HCT116 (cell line): ENCODE data around the gene PRKG2. TPM values are rescaled to one million over a fixed set of nuclear protein-coding genes. Genes with fewer than 3 reads are reported as not detected.

Experiments
- ATAC-seq: fragments of 200-7000 bp; cut with Tn5 transposase; 2 replicates; pipeline ENCODE4 v1.9.1; 2020; ENCODE audit warnings: mild to moderate bottlenecking, moderate library complexity
- BruUV-seq: library from RNA; stranded (reverse); fragments of 400-500 nt; replicated peaks from 2 replicates; lab custom pipeline; 2021; lab: Mats Ljungman, UMichigan
- CTCF ChIA-PET: fragments of 300-600 bp; sonication (Branson Sonifier 250); formaldehyde crosslinking; loops from one replicate; lab custom pipeline; 2021; ENCODE audit warnings: antibody characterized with exemption; lab: Charles Lee
- POLR2A ChIA-PET: fragments of 300-600, 350-600 bp; sonication (Branson Sonifier 250); formaldehyde crosslinking; loops from one replicate; lab custom pipeline; 2021; ENCODE audit warnings: antibody characterized with exemption; lab: Charles Lee
- RAD21 ChIA-PET, 2 experiments: fragments of 300-600 bp; sonication (Branson Sonifier 250); formaldehyde crosslinking; loops; one replicate each; lab custom pipeline; 2023; ENCODE audit warnings: low total read pairs in 2 of 2; ENCODE audit not compliant: uncharacterized antibody in 2 of 2, unreplicated experiment in 2 of 2, low non-redundant PET in 1 of 2; lab: Charles Lee
- DNase-seq: peaks from one replicate; pipeline ENCODE4 v3.0.0-alpha.2; 2010; ENCODE audit warnings: low read depth, low spot score
- H2AFZ ChIP-seq: fragments of 200-600 bp; shearing (Covaris generic), sonication (generic); 2 replicates; pipeline ENCODE4 v1.6.1; 2017; ENCODE audit warnings: low read depth, mixed run types, mixed read lengths, antibody characterized with exemption, low read length; ENCODE audit not compliant: poor library complexity, severe bottlenecking
- H3K27ac ChIP-seq: 2 replicates; pipeline ENCODE4 v1.5.1; 2012; ENCODE audit warnings: low read depth, low read length
- H3K27me3 ChIP-seq: fragments of 200-600 bp; sonication (generic); 2 replicates; pipeline ENCODE4 v1.6.1; 2016; ENCODE audit warnings: mixed run types, low read length, mixed read lengths; ENCODE audit not compliant: insufficient read depth
- H3K36me3 ChIP-seq, 2 experiments: fragments of 200-500 bp in 1 of 2; fragments of 200-600 bp in 1 of 2; sonication (Bioruptor generic) in 1 of 2; sonication (generic) in 1 of 2; 2 replicates each; pipeline versions ENCODE4 v1.5.1 to v1.6.1; 2014 to 2016; ENCODE audit warnings: low read length in 2 of 2, inconsistent platforms in 1 of 2, mixed read lengths in 1 of 2, mixed run types in 1 of 2; ENCODE audit not compliant: insufficient read depth in 2 of 2, control insufficient read depth in 1 of 2
- H3K4me1 ChIP-seq, 2 experiments: fragments of 200-600 bp in 1 of 2; sonication (generic) in 1 of 2; 2 replicates each; pipeline versions ENCODE4 v1.5.1 to v1.6.1; 2012 to 2017; ENCODE audit warnings: low read length in 2 of 2, inconsistent platforms in 1 of 2, mild to moderate bottlenecking in 1 of 2, mixed read lengths in 1 of 2, mixed run types in 1 of 2, moderate library complexity in 1 of 2; ENCODE audit not compliant: insufficient read depth in 2 of 2, control insufficient read depth in 1 of 2
- H3K4me2 ChIP-seq: fragments of 200-600 bp; sonication (generic); 2 replicates; pipeline ENCODE4 v1.6.1; 2017; ENCODE audit warnings: mixed run types, low read length, mixed read lengths
- H3K4me3 ChIP-seq, 2 experiments: fragments of 200-600 bp in 1 of 2; sonication (generic) in 1 of 2; replicated peaks in 1 of 2; 2 replicates each; pipeline ENCODE4 v1.5.1; 2011 to 2016; ENCODE audit warnings: low read length in 2 of 2, control low read depth in 1 of 2, low read depth in 1 of 2, mild to moderate bottlenecking in 1 of 2, mixed read lengths in 1 of 2, mixed run types in 1 of 2
- H3K79me2 ChIP-seq: fragments of 200-600 bp; sonication (generic); 2 replicates; pipeline ENCODE4 v1.6.1; 2017; ENCODE audit warnings: mild to moderate bottlenecking, mixed run types, low read length, moderate library complexity, mixed read lengths; ENCODE audit not compliant: insufficient read depth
- H3K9ac ChIP-seq: fragments of 200-600 bp; sonication (generic); 2 replicates; pipeline ENCODE4 v1.6.1; 2016; ENCODE audit warnings: low read length, mixed read lengths
- H3K9me2 ChIP-seq: fragments of 200-600 bp; sonication (generic), shearing (Covaris generic); 2 replicates; pipeline ENCODE4 v1.6.1; 2017; ENCODE audit warnings: mixed run types, mild to moderate bottlenecking, moderate library complexity; ENCODE audit not compliant: insufficient read depth
- H3K9me3 ChIP-seq, 2 experiments: fragments of 200-500 bp in 1 of 2; fragments of 200-600 bp in 1 of 2; sonication (Bioruptor generic) in 1 of 2; sonication (generic) in 1 of 2; 2 replicates each; pipeline ENCODE4 v1.6.1; 2014 to 2017; ENCODE audit warnings: low read length in 2 of 2, mixed read lengths in 2 of 2, inconsistent platforms in 1 of 2, low read depth in 1 of 2, mild to moderate bottlenecking in 1 of 2, mixed run types in 1 of 2, moderate library complexity in 1 of 2; ENCODE audit not compliant: control insufficient read depth in 1 of 2, insufficient read depth in 1 of 2
- H4K20me1 ChIP-seq: fragments of 200-600 bp; sonication (generic), shearing (Covaris generic); 2 replicates; pipeline ENCODE4 v1.6.1; 2017; ENCODE audit warnings: mixed run types, mild to moderate bottlenecking, moderate library complexity; ENCODE audit not compliant: insufficient read depth
- ELF1 ChIP-seq: IDR thresholded peaks from 2 replicates; pipeline ENCODE4 v1.6.1; 2012; ENCODE audit warnings: low read depth, borderline replicate concordance
- JUND ChIP-seq: IDR thresholded peaks from 2 replicates; pipeline ENCODE4 v1.6.1; 2012
- POLR2A ChIP-seq: IDR thresholded peaks from 2 replicates; pipeline ENCODE4 v1.7.0; 2011; ENCODE audit warnings: borderline replicate concordance; ENCODE audit not compliant: insufficient read depth, insufficient read length; ENCODE audit errors: extremely low read depth
- SIN3A ChIP-seq: IDR thresholded peaks from 2 replicates; pipeline ENCODE4 v1.6.1; 2012; ENCODE audit warnings: low read depth
- SP1 ChIP-seq: IDR thresholded peaks from 2 replicates; pipeline ENCODE4 v1.6.1; 2012; ENCODE audit warnings: low read depth
- TCF7L2 ChIP-seq: IDR thresholded peaks from 2 replicates; pipeline ENCODE4 v1.7.0; 2011; ENCODE audit warnings: borderline replicate concordance, inconsistent platforms; ENCODE audit not compliant: insufficient read depth, insufficient read length; ENCODE audit errors: extremely low read depth
- ZNF274 ChIP-seq: fragments of 200-500 bp; sonication (Bioruptor generic); IDR thresholded peaks from 2 replicates; pipeline ENCODE4 v1.6.1; 2014; ENCODE audit warnings: mild to moderate bottlenecking, low read depth, low read length, inconsistent platforms
- intact Hi-C: fragments of 100-400 bp; cut with micrococcal nuclease; formaldehyde crosslinking; loops from 2 replicates; pipeline ENCODE4 v1.10.0; 2022
- total RNA-seq: library from RNA; stranded (reverse); gene quantifications from one replicate; pipeline ENCODE4 v1.2.1, GENCODE V29; 2021; ENCODE audit not compliant: unreplicated experiment
- TF ChIP-seq, protein P1 (sequence below): IDR thresholded peaks from 2 replicates; pipeline ENCODE4 v1.6.1; 2012
- TF ChIP-seq, protein P2 (sequence below): IDR thresholded peaks from 2 replicates; pipeline ENCODE4 v1.6.1; 2011; ENCODE audit warnings: mild to moderate bottlenecking, low read length, moderate library complexity; ENCODE audit not compliant: insufficient replicate concordance; ENCODE audit errors: extremely low read depth
- TF ChIP-seq, protein P3 (sequence below): IDR thresholded peaks from 2 replicates; pipeline ENCODE4 v1.6.1; 2012; ENCODE audit warnings: low read depth

PRKG2 gene
- total RNA-seq, 1 experiment from 2014 or later, result 2.1 TPM

DNA sequence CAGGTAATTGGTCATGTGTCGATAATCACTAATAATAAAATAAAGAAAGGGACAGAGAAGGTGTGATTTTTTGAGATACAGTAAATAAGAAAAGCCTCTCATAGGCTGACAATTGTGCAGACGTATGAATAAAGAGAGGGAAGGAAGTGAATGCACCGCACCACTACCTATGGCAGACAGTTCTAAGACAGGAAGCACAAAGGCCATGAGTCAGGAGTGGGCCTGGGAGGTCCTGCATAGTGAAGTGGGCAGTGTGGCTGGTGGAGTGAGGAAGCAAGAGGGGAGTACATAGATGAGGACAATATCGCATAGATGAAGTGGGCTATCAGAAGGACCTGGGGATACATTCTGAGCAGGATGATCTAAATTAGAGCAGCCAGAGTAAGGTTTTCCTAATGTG is 108.9 kb downstream of the PRKG2 start:
- H3K9ac ChIP-seq, result no peak overlapping the region
- H3K4me1 ChIP-seq, result no peaks in the 10 kb centered on the region
- no peak overlapping the region for H3K4me2 ChIP-seq
- no peak for DNase-seq
- no peaks in the 10 kb centered on the region for H3K9me3 ChIP-seq
- no peak overlapping the region for H2AFZ ChIP-seq
- no peaks in the 10 kb centered on the region for H4K20me1 ChIP-seq
- BruUV-seq, result no TSS peak
- no peak overlapping the region for H3K27ac ChIP-seq
- TF ChIP-seq TCF7L2 (no peak), ELF1 (no peak), SP1 (no peak)
- TF ChIP-seq, all 23 proteins: peak for 0
- RAD21 ChIA-PET, result no interaction called here
- POLR2A ChIA-PET, result no interaction called here
- Histone ChIP-seq H3K27me3 (no peaks in the 10 kb centered on the region), H3K9me2 (no peaks in the 10 kb centered on the region), H3K4me3 (no peak overlapping the region), H3K36me3 (no peaks in the 10 kb centered on the region), H3K79me2 (no peaks in the 10 kb centered on the region)
- CTCF ChIA-PET, result no interaction called here
- no peak for ATAC-seq
- intact Hi-C loops, result no loop called here

DNA sequence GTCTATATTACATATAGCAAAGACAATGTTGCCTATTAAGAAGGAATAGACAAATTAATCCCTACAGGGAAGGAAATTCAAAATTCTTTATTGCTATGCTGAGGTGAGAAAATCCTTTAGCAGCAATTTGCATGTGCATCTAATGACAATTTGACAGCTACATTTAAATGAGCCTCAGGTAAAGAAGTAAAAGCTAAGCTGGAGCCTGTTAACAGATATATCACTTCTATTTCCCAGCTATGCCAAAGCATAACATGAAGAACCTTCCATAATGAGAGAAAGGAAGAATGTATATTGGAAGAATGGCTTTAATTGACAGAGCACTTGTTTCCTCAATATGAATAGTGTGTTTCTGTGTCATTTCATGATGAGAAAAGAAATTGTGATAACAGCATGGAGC is 112.9 kb downstream of the PRKG2 start:
- CTCF ChIA-PET, result no interaction called here

More for the DNA sequence above, 112.9 kb downstream of the PRKG2 start:
- Histone ChIP-seq H3K4me3 (no peak overlapping the region), H3K4me1 (no peaks in the 10 kb centered on the region), H3K9me2 (no peaks in the 10 kb centered on the region), H3K36me3 (no peaks in the 10 kb centered on the region), H3K9ac (no peak overlapping the region), H3K27ac (no peak overlapping the region), H4K20me1 (no peaks in the 10 kb centered on the region), H3K79me2 (no peaks in the 10 kb centered on the region), H3K27me3 (no peaks in the 10 kb centered on the region), H3K9me3 (no peaks in the 10 kb centered on the region), H2AFZ (no peak overlapping the region), H3K4me2 (no peak overlapping the region)
- TF ChIP-seq POLR2A (no peak), ZNF274 (no peak), JUND (no peak), SIN3A (no peak)
- TF ChIP-seq, protein P1, sequence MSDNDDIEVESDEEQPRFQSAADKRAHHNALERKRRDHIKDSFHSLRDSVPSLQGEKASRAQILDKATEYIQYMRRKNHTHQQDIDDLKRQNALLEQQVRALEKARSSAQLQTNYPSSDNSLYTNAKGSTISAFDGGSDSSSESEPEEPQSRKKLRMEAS, result no peak
- TF ChIP-seq, protein P2, sequence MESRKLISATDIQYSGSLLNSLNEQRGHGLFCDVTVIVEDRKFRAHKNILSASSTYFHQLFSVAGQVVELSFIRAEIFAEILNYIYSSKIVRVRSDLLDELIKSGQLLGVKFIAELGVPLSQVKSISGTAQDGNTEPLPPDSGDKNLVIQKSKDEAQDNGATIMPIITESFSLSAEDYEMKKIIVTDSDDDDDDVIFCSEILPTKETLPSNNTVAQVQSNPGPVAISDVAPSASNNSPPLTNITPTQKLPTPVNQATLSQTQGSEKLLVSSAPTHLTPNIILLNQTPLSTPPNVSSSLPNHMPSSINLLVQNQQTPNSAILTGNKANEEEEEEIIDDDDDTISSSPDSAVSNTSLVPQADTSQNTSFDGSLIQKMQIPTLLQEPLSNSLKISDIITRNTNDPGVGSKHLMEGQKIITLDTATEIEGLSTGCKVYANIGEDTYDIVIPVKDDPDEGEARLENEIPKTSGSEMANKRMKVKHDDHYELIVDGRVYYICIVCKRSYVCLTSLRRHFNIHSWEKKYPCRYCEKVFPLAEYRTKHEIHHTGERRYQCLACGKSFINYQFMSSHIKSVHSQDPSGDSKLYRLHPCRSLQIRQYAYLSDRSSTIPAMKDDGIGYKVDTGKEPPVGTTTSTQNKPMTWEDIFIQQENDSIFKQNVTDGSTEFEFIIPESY, result no peak
- TF ChIP-seq, protein P3, sequence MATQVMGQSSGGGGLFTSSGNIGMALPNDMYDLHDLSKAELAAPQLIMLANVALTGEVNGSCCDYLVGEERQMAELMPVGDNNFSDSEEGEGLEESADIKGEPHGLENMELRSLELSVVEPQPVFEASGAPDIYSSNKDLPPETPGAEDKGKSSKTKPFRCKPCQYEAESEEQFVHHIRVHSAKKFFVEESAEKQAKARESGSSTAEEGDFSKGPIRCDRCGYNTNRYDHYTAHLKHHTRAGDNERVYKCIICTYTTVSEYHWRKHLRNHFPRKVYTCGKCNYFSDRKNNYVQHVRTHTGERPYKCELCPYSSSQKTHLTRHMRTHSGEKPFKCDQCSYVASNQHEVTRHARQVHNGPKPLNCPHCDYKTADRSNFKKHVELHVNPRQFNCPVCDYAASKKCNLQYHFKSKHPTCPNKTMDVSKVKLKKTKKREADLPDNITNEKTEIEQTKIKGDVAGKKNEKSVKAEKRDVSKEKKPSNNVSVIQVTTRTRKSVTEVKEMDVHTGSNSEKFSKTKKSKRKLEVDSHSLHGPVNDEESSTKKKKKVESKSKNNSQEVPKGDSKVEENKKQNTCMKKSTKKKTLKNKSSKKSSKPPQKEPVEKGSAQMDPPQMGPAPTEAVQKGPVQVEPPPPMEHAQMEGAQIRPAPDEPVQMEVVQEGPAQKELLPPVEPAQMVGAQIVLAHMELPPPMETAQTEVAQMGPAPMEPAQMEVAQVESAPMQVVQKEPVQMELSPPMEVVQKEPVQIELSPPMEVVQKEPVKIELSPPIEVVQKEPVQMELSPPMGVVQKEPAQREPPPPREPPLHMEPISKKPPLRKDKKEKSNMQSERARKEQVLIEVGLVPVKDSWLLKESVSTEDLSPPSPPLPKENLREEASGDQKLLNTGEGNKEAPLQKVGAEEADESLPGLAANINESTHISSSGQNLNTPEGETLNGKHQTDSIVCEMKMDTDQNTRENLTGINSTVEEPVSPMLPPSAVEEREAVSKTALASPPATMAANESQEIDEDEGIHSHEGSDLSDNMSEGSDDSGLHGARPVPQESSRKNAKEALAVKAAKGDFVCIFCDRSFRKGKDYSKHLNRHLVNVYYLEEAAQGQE, result no peak
- ChIA-PET RAD21 (no interaction called here), POLR2A (no interaction called here)
- ATAC-seq (no peak), DNase-seq (no peak)
- BruUV-seq, result no TSS peak
- intact Hi-C loops, result no loop called here
